HG03095 (cell line): ENCODE results near the gene CAMSAP3.
"Not testable (repeated sequence)": the region's sequence is repeated elsewhere in the genome, so short reads cannot be mapped to it uniquely, and the experiment has no call there.

Source experiments
- ATAC-seq: cut with Tn5 transposase; IDR thresholded peaks from one replicate; pipeline ENCODE4 v1.9.1; 2021; ENCODE audit warnings: moderate library complexity; ENCODE audit not compliant: unreplicated experiment

The CAMSAP3 gene

DNA sequence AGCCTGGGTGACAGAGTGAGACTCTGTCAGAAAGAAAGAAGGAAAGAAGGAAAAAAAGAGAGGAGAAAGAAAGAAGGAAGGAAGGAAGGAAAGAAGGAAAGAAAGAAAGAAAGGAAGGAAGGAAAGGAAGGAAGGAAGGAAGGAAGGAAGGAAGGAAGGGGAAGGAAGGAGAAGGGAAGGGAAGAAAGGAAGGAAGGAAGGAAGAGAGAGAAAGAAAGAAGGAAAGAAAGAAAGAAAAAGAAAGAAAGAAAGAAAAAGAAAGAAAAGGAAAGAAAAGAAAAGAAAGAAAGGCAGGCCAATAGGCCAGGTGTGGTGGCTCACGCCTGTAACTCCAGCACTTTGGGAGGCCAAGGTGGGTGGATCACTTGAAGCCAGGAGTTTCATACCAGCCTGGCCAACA, 18.2 kb upstream of the CAMSAP3 start:
- ATAC-seq, result not testable (repeated sequence)

DNA sequence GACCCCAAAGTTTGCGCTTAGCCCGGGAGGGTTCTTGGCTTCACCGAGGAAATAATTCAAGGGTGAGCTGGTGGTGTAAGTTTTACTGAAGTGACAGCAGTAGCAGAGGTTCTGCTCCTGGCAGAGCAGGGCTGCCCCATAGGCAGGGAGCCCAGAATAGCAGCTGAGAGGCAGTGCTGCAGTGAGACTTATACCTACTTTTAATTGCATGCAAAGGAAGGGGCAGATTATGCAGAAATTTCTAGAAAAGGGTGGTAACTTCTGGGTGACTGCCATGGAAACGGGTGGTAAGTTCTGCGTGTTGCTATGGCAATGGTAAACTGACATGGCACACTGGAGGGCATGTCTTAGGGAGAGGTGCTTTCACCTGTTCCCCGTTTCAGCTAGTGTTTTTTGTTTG, 17.5 kb upstream of the CAMSAP3 start:
- no peak for ATAC-seq

DNA sequence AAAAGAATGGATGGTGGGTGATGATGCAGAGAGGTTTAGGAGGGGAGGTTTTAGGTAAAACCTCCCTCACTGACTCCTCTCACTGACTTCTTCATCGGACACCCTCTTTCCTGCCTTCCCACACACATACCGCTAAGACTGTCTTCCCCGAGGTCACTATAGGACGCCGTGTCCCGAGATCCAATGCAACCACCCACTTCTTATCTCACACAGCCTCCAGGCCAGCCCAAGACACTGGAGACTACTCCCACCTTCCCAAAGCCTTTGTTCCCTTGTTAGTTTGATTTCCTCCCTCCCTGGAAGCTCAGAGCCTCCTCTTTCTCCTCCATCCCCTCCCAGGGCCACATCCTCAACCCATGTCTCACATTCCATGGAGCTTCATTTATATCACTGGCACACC, 16.5 kb upstream of the CAMSAP3 start:
- ATAC-seq, result no peak

DNA sequence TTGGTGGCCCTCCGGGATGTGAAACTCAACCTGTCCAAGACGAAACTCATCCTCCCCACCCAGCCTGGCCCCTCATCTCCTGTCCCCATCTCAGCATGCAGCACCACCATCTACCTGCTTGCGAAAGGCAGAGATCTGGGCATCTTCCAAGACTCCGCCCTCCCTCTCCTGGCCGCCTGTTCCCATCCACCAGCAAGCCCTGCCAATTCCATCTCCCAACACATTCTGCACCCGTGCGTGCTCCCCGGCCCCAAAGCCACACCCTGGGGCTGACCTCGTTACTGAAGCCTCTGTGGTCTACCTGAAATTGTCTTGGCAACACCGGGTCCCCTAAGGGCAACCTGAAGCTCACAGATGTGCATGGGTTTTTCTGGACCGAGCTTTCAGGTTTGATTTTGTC, 13.2 kb upstream of the CAMSAP3 start:
- no peak for ATAC-seq

DNA sequence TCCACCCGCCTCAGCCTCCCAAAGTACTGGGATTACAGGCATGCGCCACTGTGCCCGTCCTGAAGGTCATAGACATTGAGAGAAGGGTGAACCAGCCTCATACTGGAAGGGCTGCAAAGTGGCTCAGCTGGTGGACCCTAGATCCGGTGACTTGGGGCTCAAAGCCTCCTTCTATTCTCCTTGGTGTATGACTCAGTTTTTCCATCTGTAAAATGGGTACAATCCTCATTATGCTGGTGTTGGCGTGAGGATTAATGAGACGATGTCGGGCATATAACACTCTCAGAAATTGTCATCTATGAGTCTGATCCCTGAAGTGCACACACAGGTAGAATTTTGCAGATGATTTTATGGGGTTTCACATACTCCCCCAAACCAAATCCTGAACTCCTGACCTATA, 5.8 kb upstream of the CAMSAP3 start:
- ATAC-seq, result no peak

DNA sequence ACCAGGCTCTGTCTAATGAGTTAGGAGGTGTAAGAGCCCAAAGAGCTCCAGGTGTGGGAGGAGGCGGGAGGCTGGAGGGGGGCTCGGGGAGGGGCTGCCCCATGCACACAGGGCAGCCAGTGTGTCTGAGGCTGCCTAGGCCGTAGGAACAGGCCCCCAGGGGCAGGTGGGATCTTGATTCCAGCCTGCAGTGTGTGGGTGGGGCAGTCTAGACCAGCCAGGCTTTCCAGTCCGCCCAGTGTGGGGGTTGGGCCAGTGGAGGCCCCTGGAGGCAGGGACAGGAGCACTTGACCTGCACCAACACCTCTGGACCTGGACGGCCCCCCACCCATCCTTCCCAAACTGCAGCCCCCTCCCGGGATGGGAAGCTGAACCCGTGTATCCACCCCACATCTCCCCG, 5.4 kb upstream of the CAMSAP3 start:
- no peak for ATAC-seq

DNA sequence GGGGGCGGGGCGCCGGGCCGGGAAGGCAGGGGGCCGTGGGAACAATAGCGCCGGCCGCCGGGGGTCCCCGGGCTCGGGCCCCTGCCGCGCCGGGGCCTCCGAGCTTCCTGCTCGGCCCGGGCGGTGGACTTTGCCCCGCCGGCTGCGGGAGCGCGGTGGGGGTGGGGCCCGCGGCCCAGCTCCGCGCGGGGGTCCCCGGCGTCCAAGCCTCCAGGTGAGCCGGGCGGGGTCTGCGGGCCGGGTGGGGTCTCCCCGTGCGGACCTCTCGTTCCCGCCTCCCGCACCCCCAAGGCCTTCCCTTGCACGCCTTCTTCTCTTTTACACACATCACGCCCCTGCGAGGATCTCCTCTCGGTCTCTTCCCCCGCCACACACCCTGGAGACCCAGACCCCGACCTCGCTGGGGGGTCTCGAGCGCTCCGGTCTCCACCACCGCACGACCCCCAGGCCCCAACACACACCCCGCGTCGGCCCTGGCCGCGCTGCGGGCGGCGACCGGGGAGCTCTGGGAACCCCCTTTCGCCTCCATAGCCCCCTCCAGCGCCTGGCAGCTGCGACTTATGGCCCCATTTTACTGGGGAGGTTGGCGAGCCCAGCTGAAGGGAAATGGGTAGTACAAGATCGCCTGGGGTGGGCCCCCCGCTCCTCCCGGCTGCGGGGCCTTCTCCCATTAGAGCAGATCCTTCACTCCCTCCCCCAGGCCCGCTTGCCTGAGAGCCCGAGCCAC, 711 bp downstream of the CAMSAP3 start:
- ATAC-seq, result no peak

DNA sequence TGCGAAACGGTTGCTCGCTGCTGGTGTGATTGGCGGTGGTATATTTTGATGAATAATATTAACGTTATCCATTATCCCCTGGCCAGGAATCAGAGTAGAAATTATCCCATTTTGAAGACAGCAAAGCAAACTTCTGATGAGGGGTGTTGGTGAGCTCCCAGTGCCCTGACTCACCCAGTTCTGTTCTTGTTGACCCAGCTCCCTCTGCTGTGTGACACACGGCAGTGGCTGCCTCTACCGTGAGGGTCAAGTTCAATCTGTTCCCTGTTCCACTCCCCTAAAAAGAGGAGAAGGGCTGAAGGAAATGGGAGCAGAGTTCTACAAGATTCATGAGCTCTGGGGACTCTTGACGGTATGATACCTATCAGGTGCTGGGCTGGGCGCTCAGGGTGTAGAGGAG, 2.0 kb downstream of the CAMSAP3 start:
- no peak for ATAC-seq

DNA sequence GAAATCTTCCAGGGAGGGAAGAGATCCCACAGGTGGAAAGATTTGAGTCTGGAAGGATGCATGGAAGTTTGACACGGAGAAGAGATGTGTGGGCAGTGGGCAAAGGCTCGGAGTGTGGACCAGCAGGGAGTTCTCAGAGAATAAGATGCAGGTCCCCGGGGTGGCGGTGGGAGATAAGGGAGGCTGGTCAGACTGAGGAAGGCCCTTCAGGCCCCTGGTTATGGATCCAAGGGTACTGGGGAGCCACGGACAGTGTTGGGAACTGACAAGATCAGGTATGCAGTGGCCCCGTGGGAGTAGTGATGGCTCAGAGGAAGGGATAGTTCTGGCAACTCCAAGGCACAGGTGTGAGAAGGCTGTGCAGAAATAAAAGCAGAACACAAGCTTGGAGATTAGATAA, 2.5 kb downstream of the CAMSAP3 start:
- no peak for ATAC-seq

DNA sequence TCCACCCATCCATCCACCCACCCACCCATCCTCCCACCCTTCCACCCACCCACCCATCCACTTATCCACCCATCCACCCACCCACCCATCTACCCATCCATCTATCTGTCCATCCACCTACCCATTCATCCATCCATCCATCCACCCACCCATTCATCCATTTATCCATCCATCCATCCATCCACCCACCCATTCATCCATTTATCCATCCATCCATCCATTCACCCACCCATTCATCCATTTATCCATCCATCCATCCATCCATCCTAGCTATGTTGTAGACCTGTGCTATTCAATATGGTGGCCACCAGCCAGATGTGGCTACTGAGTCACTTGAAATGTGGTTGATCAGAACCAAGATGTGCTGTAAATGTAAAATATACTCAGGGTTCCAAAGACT, 5.1 kb downstream of the CAMSAP3 start:
- ATAC-seq, result no peak

DNA sequence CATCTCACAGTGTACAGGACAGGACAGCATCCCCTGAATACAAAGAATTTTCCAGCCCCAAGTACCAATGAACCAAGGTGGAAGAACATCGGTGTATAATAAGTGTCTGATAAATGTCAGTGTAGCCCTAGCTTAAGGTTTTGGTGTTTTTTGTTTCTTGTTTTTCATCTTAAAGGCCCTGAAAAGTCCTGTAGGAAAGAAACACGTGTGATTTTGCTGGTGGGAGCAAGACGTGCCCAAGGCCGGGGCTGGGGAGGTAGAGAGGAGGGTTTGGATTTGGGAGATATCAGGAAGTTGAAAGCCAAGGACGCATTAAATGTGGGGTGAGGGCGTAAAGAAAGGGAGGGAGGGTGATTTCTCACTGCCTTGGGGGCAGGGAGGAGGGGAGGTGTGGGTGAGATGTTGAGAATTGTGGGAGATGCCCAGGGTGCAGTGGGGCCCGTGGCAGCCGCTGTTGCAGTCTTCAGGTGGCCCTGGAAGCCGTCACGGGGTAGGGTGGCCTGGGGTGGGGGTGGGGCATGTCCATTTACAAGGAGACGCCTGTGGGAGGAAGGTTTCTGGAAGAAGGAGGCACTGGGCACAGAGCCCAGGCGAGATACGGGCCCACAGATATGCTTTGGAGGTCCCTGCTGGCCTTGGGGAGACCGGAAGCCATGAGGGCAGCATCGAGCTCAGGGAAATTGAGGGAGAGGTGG, 6.7 kb downstream of the CAMSAP3 start:
- no peak for ATAC-seq

DNA sequence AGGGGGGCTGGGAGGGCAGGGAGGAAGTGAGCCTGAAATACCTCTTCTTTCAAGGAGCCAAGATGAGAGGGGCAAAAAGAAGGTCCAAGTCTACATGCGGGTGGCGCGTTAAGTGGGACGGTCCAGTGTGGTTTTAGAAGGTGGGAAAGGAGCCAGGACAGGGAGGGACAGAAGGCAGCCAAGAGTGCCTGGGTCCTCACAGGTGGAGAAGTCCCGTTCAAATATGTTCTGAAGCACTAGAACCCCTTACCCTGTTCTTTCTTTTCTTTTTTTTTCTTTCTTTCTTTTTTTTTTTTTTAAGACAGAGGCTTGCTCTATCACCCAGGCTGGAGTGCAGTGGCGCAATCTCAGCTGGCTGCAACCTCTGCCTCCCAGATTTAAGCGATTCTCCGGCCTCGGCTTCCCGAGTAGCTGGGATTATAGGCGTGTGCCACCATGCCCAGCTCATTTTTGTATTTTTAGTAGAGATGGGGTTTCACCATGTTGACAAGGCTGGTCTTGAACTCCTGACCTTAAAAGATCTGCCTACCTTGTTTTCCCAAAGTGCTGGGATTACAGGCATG, 7.4 kb downstream of the CAMSAP3 start:
- ATAC-seq, result no peak

DNA sequence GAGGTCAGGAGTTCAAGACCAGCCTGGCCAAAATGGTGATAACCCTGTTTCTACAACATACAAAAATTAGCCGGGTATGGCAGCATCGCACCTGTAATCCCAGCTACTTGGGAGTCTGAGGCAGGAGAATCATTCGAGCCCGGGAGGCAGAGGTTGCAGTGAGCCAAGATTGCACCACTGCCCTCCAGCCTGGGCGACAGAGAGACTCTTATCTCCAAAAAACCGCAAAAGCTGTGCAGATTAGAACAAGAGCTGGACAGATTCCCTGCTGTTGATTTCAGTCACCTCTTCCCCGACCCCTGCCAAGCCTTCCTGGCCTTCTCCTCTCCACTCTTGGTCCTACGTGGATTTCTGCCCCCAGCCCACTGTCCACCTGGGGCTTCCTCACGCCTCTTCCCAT, 8.3 kb downstream of the CAMSAP3 start:
- ATAC-seq, result no peak

DNA sequence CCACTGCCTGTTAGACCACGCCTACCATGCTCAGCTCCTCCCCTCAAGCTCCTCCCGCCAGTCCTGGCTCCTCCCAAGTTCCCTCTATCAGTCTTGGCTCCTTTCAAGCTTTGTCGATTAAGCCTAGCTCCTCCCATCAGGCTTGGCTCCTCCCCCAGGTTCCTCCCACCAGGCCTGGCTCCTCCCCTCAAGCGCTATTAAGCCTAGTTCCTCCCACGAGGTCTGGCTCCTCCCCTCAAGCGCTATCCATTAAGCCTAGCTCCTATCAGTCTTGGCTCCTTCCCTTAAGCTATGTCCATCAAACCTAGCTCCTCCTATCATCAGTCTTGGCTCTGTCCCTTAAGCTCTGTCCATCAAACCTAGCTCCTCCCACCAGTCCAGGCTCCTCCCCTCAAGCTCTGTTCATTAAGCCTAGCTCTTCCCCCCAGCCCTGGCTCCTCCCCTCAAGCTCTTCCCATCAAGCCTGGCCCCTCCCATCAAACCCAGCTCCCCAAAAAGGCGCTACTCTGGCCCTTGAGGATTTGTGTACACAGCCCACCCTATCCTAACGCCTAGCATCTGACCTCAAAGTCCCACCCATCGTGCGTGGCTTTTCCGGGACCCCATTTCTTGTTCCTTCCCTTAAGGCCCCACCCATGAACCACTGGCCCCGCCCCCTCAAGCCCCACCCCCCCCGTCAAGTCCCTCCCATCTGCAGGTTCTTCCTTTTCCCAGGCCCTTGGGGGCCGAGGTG, 10.0 kb downstream of the CAMSAP3 start:
- ATAC-seq, result no peak

DNA sequence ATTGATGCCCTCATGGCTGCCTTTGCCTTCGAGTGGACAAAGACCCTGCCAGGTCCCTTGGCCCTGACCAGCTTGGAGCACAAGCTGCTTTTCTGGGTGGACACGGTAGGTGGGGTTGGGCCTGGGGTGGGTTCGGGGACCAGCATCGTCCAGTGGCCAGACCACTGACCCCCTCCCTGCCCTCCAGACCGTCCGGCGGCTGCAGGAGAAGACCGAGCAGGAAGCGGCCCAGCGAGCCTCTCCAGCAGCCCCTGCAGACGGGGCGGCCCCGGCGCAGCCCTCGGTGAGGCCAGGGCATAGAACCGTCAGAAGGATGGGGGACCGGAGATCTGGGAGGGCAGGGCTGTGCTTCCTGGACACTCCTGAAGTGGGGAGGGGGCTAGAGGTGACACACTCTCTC, 10.6 kb downstream of the CAMSAP3 start:
- ATAC-seq, result no peak

DNA sequence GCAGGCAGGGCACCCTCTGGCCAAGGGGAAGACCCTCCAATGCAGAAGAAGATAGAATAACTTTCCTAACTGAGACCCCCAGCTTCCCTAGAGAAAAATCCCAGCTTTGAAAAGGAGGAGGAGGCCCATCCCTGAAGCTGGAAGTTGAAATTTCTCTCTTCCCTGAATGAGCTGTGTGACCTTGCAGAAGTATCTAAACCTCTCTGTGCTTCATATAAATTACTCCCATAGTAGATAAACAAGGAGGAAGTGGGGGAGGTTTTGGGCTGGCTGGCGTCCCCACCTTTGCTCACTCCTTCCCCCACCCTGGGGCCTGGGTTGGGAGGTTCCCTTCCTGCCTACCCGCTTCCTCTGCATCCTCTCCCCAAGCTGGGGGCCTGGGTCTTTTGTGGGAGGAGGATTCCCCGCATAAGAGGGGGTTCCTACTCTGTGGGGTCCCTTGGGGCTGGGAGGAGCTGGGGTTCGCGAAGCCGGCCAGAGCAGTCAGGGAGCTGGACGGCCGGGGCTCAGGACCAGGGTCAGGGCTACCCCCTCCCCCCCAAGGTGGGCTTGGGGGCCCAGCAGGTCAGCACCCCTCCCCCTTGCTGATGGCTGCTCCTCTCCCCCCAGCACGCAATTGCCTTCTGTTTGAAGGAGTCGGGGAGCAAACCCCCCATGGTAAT, 11.7 kb downstream of the CAMSAP3 start:
- ATAC-seq, result no peak

DNA sequence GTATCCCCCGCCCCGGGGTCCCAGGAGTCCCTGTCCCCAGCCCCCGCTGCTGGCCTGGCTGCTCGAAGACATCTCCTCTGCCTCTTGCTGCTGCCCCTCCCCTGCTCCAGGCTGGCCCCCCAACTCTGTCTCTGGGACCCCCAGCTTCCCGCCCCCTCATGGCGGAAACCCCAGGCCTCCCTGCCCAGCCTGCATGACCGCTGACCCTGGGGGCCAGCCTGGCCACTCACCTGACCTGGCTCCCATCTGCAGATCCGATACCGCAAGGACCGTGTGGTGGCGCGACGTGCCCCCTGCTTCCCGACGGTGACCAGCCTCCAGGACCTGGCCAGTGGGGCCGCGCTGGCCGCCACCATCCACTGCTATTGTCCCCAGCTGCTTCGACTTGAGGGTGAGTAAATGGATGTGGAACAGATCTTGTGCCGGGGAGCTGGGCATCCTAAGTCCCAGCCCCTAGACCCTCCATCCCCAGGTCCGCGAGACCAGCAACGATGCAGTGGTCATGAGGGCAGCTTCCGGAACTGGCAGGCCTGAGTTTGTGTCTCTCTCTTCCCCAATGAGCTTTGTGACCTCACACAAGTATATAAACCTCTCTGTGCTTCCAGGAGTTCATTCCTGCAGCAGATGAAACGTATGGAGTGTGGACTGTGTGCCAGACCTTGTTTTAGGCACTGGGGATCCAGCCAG, 12.4 kb downstream of the CAMSAP3 start:
- no peak for ATAC-seq

DNA sequence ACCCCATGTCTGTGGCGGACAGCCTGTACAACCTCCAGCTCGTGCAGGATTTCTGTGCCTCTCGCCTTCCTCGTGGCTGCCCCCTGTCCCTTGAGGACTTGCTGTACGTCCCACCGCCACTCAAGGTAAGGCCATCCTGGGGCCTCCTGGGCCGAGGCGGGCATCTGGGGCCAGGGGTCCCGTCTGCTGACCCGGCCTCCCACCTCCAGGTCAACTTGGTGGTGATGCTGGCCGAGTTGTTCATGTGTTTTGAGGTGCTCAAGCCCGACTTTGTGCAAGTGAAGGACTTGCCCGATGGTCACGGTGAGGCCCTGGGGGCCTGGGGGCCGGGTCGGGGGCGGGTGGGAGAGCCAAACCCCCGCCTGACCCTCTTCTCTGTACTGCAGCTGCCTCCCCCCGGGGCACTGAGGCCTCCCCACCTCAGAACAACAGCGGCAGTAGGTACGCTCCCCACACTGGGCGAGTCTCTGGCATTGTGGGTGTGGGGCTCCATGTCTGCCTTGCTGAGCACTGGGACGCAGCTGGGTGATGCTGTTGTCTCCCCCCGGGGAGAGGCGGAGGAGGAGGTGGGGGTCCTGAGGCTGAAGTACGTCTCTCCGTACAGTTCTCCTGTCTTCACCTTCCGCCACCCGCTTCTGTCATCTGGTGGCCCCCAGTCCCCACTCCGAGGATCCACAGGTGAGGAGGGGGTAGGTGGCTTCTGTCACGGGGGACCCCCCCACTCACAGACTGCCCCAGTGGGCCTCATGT, 15.0 kb downstream of the CAMSAP3 start:
- ATAC-seq, result no peak

DNA sequence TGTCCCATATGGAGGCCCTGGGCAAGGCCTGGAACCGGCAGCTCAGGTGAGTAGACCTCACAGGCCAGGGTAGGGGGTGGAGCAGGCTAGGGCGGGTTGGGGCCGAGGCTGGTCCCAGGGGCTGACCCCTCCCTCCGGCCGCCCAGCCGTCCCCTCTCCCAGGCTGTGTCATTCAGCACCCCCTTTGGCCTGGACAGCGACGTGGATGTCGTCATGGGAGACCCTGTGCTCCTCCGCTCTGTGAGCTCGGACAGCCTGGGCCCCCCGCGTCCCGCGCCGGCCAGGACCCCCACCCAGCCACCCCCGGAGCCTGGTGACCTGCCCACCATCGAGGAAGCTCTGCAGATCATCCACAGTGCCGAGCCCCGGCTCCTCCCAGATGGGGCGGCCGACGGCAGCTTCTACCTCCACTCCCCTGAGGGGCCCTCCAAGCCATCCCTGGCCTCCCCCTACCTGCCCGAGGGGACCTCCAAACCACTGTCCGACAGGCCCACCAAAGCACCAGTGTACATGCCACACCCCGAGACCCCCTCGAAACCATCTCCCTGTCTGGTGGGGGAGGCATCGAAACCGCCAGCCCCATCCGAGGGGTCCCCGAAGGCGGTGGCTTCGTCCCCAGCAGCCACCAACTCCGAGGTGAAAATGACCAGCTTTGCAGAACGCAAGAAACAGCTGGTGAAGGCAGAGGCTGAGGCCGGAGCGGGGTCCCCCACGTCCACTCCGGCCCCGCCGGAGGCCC, 16.0 kb downstream of the CAMSAP3 start:
- ATAC-seq, result no peak
